Kasumi-1 (cell line): ENCODE measurements around the gene AOC2.
"Not testable (repeated sequence)": the region's sequence is repeated elsewhere in the genome, so short reads cannot be mapped to it uniquely, and the experiment has no call there.

Source experiments
- DNase-seq, 2 experiments: peaks; one replicate each; lab custom pipeline; 2025; lab: John Stamatoyannopoulos, UW

The AOC2 gene

GRCh38 chr17:42855048-42855596, 10.7 kb downstream of the AOC2 start:
- no peak for DNase-seq

GRCh38 chr17:42856093-42856492, 11.7 kb downstream of the AOC2 start:
- DNase-seq: not testable (repeated sequence)

GRCh38 chr17:42856516-42856915, 12.1 kb downstream of the AOC2 start:
- not testable (repeated sequence) for DNase-seq

- DNase-seq: no peak
Measured at GRCh38 chr17:42857389-42857788, 13.0 kb downstream of the AOC2 start.

GRCh38 chr17:42865638-42866094, 21.3 kb downstream of the AOC2 start:
- DNase-seq: no peak

- DNase-seq: no peak
Measured at GRCh38 chr17:42866216-42866615, 21.8 kb downstream of the AOC2 start.

- no peak for DNase-seq
Measured at GRCh38 chr17:42866631-42867575, 22.5 kb downstream of the AOC2 start.

GRCh38 chr17:42867694-42868261, 23.4 kb downstream of the AOC2 start:
- DNase-seq: not testable (repeated sequence)

GRCh38 chr17:42868338-42868737, 24.0 kb downstream of the AOC2 start:
- DNase-seq: no peak

- no peak for DNase-seq
Measured at GRCh38 chr17:42871647-42872046, 27.3 kb downstream of the AOC2 start.

GRCh38 chr17:42872251-42872965, 28.0 kb downstream of the AOC2 start:
- DNase-seq: no peak

- no peak for DNase-seq
Measured at GRCh38 chr17:42873315-42873714, 28.9 kb downstream of the AOC2 start.

- not testable (repeated sequence) for DNase-seq
Measured at GRCh38 chr17:42873932-42874695, 29.7 kb downstream of the AOC2 start.

GRCh38 chr17:42877037-42877436, 32.7 kb downstream of the AOC2 start:
- DNase-seq: no peak

- DNase-seq: no peak
Measured at GRCh38 chr17:42878123-42878880, 33.9 kb downstream of the AOC2 start.

- no peak for DNase-seq
Measured at GRCh38 chr17:42878924-42879595, 34.7 kb downstream of the AOC2 start.

GRCh38 chr17:42879596-42879985, 35.2 kb downstream of the AOC2 start:
- DNase-seq: no peak

GRCh38 chr17:42880776-42881310, 36.5 kb downstream of the AOC2 start:
- no peak for DNase-seq

GRCh38 chr17:42881706-42882105, 37.3 kb downstream of the AOC2 start:
- DNase-seq: not testable (repeated sequence)

GRCh38 chr17:42882166-42882565, 37.8 kb downstream of the AOC2 start:
- no peak for DNase-seq
